GM15510 (cell line): ENCODE results near the gene YPEL4.

Experiments used
- POLR2A ChIP-seq: IDR thresholded peaks from 3 replicates; pipeline ENCODE4 v1.6.1; 2011; ENCODE audit warnings: borderline replicate concordance; ENCODE audit not compliant: insufficient read length; ENCODE audit errors: extremely low read depth

YPEL4 gene

GRCh38 chr11:57622263-57622662, 27.4 kb downstream of the YPEL4 start:
- TF ChIP-seq POLR2A = no peak

- TF ChIP-seq POLR2A = no peak
Measured at GRCh38 chr11:57620467-57620866, 29.2 kb downstream of the YPEL4 start.

- no peak for TF ChIP-seq POLR2A
Measured at GRCh38 chr11:57619331-57619730, 30.4 kb downstream of the YPEL4 start.

GRCh38 chr11:57618438-57618837, 31.3 kb downstream of the YPEL4 start:
- no peak for TF ChIP-seq POLR2A

- no peak for TF ChIP-seq POLR2A
Measured at GRCh38 chr11:57616595-57616994, 33.1 kb downstream of the YPEL4 start.

GRCh38 chr11:57615308-57615707, 34.4 kb downstream of the YPEL4 start:
- no peak for TF ChIP-seq POLR2A

GRCh38 chr11:57614234-57614772, 35.4 kb downstream of the YPEL4 start:
- no peak for TF ChIP-seq POLR2A

- TF ChIP-seq POLR2A = no peak
Measured at GRCh38 chr11:57610170-57610569, 39.5 kb downstream of the YPEL4 start.

- no peak for TF ChIP-seq POLR2A
Measured at GRCh38 chr11:57605028-57605420, 44.7 kb downstream of the YPEL4 start.

GRCh38 chr11:57604296-57605027, 45.2 kb downstream of the YPEL4 start:
- no peak for TF ChIP-seq POLR2A

- TF ChIP-seq POLR2A = no peak
Measured at GRCh38 chr11:57601297-57601696, 48.4 kb downstream of the YPEL4 start.

- TF ChIP-seq POLR2A = no peak
Measured at GRCh38 chr11:57599381-57599780, 50.3 kb downstream of the YPEL4 start.

- no peak for TF ChIP-seq POLR2A
Measured at GRCh38 chr11:57598831-57599155, 50.9 kb downstream of the YPEL4 start.

GRCh38 chr11:57597916-57598830, 51.5 kb downstream of the YPEL4 start:
- TF ChIP-seq POLR2A = no peak

- TF ChIP-seq POLR2A = no peak
Measured at GRCh38 chr11:57597461-57597915, 52.2 kb downstream of the YPEL4 start, which contains the start of gene SERPING1. TSS of gene SERPING1 (plus strand) at chr11:57597685. CDS start at chr11:57598271, 586 bp downstream.
